Loucy (cell line): ENCODE measurements around the gene TMEM163.
"Not testable (repeated sequence)": the region's sequence is repeated elsewhere in the genome, so short reads cannot be mapped to it uniquely, and the experiment has no call there.

Experiments used
- H2AFZ ChIP-seq: fragments of 200-600 bp; sonication (generic); 2 replicates; pipeline ENCODE4 v1.6.0; 2016; ENCODE audit warnings: antibody characterized with exemption, mild to moderate bottlenecking, low read length, moderate library complexity
- H3F3A ChIP-seq: fragments of 200-600 bp; 2 replicates; pipeline ENCODE4 v1.6.0; 2016; ENCODE audit warnings: antibody characterized with exemption, low read depth, mild to moderate bottlenecking
- H3K27me3 ChIP-seq: fragments of 200-600 bp; sonication (generic); 2 replicates; pipeline ENCODE4 v1.6.1; 2014; ENCODE audit warnings: low read length, mild to moderate bottlenecking; ENCODE audit not compliant: insufficient read depth, poor library complexity, severe bottlenecking
- H3K36me3 ChIP-seq: fragments of 200-600 bp; sonication (generic); 2 replicates; pipeline ENCODE4 v1.6.1; 2016; ENCODE audit warnings: low read length; ENCODE audit not compliant: insufficient read depth
- H3K4me1 ChIP-seq: fragments of 200-600 bp; sonication (generic); 2 replicates; pipeline ENCODE4 v1.5.1; 2014; ENCODE audit warnings: low read length, mild to moderate bottlenecking; ENCODE audit not compliant: insufficient read depth, poor library complexity, severe bottlenecking
- H3K4me2 ChIP-seq: fragments of 200-600 bp; sonication (generic); 2 replicates; pipeline ENCODE4 v1.6.0; 2014; ENCODE audit warnings: antibody characterized with exemption, low read length, low read depth, mild to moderate bottlenecking; ENCODE audit not compliant: poor library complexity, severe bottlenecking
- H3K4me3 ChIP-seq: fragments of 200-600 bp; sonication (generic); 2 replicates; pipeline ENCODE4 v1.5.1; 2014; ENCODE audit warnings: low read length, mild to moderate bottlenecking, mixed read lengths; ENCODE audit not compliant: poor library complexity, severe bottlenecking
- H3K79me2 ChIP-seq: fragments of 200-600 bp; sonication (generic); 2 replicates; pipeline ENCODE4 v1.6.1; 2014; ENCODE audit warnings: low read length; ENCODE audit not compliant: insufficient read depth
- H3K9ac ChIP-seq: fragments of 200-600 bp; sonication (generic); 2 replicates; pipeline ENCODE4 v1.6.0; 2014; ENCODE audit warnings: mild to moderate bottlenecking, low read depth, low read length, moderate library complexity; ENCODE audit not compliant: poor library complexity, severe bottlenecking
- H3K9me2 ChIP-seq: fragments of 200-600 bp; sonication (generic); replicated peaks from 2 replicates; pipeline ENCODE4 v1.6.1; 2016; ENCODE audit warnings: low read depth, low read length, mixed read lengths
- H3K9me3 ChIP-seq: fragments of 200-600 bp; sonication (generic); 2 replicates; pipeline ENCODE4 v1.6.1; 2014; ENCODE audit warnings: mild to moderate bottlenecking, antibody characterized with exemption, low read length, low read depth; ENCODE audit not compliant: insufficient read depth
- H4K20me1 ChIP-seq: fragments of 200-600 bp; sonication (generic); 2 replicates; pipeline ENCODE4 v1.6.0; 2014; ENCODE audit warnings: antibody characterized with exemption, low read length, mild to moderate bottlenecking; ENCODE audit not compliant: insufficient read depth, poor library complexity, severe bottlenecking
- EZH2phosphoT487 ChIP-seq: fragments of 200-600 bp; IDR thresholded peaks from 2 replicates; pipeline ENCODE4 v1.6.1; 2018; ENCODE audit warnings: antibody characterized with exemption, mild to moderate bottlenecking, moderate library complexity, borderline replicate concordance
- TF ChIP-seq, protein P1 (sequence below): fragments of 200-600 bp; sonication (generic); conservative IDR thresholded peaks from 2 replicates; pipeline ENCODE4 v1.5.1; 2014; ENCODE audit warnings: mild to moderate bottlenecking, antibody characterized with exemption, low read length

Gene TMEM163

DNA sequence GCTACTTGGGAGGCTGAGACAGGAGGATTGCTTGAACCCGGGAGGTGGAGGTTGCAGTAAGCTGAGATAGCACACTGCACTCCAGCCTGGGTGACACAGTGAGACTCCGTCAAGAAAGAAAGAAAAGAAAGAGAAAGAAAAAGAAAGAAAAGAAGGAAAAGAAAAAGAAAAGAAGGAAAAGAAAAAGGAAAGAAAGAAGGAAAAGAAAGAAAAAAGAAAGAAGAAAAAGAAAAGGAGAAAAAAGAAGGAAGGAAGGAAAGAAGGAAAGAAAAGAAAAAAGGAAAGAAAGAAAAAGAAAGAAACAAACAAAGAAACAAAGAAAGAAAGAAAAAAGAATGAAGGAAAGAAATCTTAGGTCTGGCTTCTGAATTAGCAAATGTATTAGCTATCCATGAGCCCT lies 150.4 kb downstream of the TMEM163 start:
- H3K4me3 ChIP-seq: no peak overlapping the region
- H3K36me3 ChIP-seq: no peaks in the 10 kb centered on the region
- no peak overlapping the region for H2AFZ ChIP-seq
- no peak for TF ChIP-seq EZH2phosphoT487
- TF ChIP-seq, protein P1, sequence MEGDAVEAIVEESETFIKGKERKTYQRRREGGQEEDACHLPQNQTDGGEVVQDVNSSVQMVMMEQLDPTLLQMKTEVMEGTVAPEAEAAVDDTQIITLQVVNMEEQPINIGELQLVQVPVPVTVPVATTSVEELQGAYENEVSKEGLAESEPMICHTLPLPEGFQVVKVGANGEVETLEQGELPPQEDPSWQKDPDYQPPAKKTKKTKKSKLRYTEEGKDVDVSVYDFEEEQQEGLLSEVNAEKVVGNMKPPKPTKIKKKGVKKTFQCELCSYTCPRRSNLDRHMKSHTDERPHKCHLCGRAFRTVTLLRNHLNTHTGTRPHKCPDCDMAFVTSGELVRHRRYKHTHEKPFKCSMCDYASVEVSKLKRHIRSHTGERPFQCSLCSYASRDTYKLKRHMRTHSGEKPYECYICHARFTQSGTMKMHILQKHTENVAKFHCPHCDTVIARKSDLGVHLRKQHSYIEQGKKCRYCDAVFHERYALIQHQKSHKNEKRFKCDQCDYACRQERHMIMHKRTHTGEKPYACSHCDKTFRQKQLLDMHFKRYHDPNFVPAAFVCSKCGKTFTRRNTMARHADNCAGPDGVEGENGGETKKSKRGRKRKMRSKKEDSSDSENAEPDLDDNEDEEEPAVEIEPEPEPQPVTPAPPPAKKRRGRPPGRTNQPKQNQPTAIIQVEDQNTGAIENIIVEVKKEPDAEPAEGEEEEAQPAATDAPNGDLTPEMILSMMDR: no peak
- H3K9me3 ChIP-seq: no peaks in the 10 kb centered on the region
- no peaks in the 10 kb centered on the region for H3K27me3 ChIP-seq
- H4K20me1 ChIP-seq: no peaks in the 10 kb centered on the region
- no peaks in the 10 kb centered on the region for H3F3A ChIP-seq
- no peaks in the 10 kb centered on the region for H3K9me2 ChIP-seq
- no peaks in the 10 kb centered on the region for H3K4me1 ChIP-seq
- no peak overlapping the region for H3K9ac ChIP-seq
- H3K4me2 ChIP-seq: no peak overlapping the region
- no peaks in the 10 kb centered on the region for H3K79me2 ChIP-seq

DNA sequence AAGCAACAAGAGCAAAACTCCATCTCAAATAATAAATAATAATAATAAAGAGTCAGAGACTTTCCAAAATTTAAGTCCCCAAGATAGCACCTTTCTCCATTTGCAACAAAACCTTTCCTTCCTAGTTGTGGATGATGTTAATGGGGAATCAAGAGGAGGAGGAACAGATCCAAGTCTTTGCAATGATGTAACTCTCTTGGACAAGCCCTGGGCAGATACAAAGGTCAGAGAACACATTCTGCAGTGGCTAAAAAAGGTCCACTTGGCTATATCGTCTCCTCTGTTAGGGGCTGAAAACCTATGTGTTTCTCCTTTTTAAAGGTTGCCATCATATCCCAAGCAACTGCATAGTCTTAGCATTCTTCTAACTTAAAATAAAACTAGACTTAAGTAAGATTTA lies 151.1 kb downstream of the TMEM163 start:
- H2AFZ ChIP-seq: no peak overlapping the region
- no peaks in the 10 kb centered on the region for H3K4me1 ChIP-seq
- no peak overlapping the region for H3K4me3 ChIP-seq
- H3K79me2 ChIP-seq: no peaks in the 10 kb centered on the region
- H4K20me1 ChIP-seq: no peaks in the 10 kb centered on the region
- no peak overlapping the region for H3K4me2 ChIP-seq
- H3K9ac ChIP-seq: no peak overlapping the region
- H3K9me2 ChIP-seq: no peaks in the 10 kb centered on the region
- H3K27me3 ChIP-seq: no peaks in the 10 kb centered on the region
- no peaks in the 10 kb centered on the region for H3F3A ChIP-seq
- no peaks in the 10 kb centered on the region for H3K9me3 ChIP-seq
- no peaks in the 10 kb centered on the region for H3K36me3 ChIP-seq
- TF ChIP-seq, protein P1: no peak
- TF ChIP-seq EZH2phosphoT487: no peak

DNA sequence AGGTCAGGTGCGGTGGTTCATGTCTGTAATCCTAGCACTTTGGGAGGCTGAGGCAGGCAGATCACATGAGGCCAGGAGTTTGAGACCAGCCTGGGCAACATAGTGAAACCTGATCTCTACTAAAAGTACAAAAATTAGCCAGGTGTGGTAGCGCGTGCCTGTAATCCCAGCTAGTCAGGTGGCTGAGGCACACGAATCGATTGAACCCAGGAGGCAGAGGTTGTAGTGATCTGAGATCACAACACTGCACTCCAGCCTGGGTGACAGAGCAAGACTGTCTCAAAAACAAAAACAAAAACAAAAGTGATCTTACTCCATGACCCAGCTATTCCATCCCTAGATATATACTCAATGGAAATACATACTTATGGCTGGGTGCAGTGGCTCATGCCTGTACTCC lies 153.8 kb downstream of the TMEM163 start:
- not testable (repeated sequence) for H3K4me3 ChIP-seq, H3K36me3 ChIP-seq, H3K9ac ChIP-seq

DNA sequence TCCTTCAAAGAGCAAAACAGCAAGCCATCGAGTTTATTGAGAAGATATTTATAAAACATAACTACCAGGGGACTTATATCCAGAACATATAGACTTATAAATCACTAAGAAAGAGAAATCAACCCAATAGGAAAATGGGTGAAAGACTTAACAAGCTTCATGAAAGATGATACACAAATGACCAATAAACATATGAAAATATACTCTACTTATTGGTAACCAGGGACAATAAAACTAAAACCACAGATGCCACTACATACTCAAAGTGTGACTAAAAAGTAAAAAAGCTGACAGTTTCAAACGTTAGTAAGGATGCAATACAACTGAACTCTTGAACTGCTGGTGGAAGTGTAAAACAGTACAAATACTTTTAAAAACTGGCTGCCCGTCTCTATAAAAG lies 154.3 kb downstream of the TMEM163 start:
- Histone ChIP-seq H3K9ac (no peak overlapping the region), H3K36me3 (no peaks in the 10 kb centered on the region), H3K27me3 (no peaks in the 10 kb centered on the region), H3K9me3 (no peaks in the 10 kb centered on the region), H3K79me2 (no peaks in the 10 kb centered on the region), H3F3A (no peaks in the 10 kb centered on the region), H3K4me2 (no peak overlapping the region), H3K4me3 (no peak overlapping the region), H3K4me1 (no peaks in the 10 kb centered on the region), H3K9me2 (no peaks in the 10 kb centered on the region), H4K20me1 (no peaks in the 10 kb centered on the region), H2AFZ (no peak overlapping the region)
- TF ChIP-seq, protein P1: no peak
- TF ChIP-seq EZH2phosphoT487: no peak

More for the DNA sequence above, 153.8 kb downstream of the TMEM163 start:
- not testable (repeated sequence) for H3K9me2 ChIP-seq, H3K9me3 ChIP-seq, H4K20me1 ChIP-seq, H3K27me3 ChIP-seq, H3K4me1 ChIP-seq, H3K4me2 ChIP-seq, H3F3A ChIP-seq, H3K79me2 ChIP-seq, H2AFZ ChIP-seq
